ENCODE data around the gene KLHL13.

DNA sequence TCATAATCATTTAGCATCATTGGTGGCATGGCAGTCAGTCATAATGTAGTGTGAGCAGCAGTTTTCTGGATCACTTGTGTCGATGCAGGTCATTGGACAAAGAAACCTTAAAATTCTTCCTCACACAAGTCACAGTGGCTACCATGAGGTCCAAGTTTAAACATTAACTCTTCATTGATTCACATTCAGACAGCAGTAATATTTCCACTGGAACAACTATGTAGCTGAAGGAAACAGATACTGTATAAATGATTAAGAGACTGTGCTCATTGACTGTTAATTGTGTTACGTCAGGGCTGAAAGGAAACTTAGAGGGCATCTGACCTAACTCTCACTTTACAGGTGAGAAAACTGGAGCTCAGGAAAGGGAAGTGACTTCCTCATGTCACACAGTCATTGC, 261.8 kb downstream of the KLHL13 start:
- TF ChIP-seq, protein P1, sequence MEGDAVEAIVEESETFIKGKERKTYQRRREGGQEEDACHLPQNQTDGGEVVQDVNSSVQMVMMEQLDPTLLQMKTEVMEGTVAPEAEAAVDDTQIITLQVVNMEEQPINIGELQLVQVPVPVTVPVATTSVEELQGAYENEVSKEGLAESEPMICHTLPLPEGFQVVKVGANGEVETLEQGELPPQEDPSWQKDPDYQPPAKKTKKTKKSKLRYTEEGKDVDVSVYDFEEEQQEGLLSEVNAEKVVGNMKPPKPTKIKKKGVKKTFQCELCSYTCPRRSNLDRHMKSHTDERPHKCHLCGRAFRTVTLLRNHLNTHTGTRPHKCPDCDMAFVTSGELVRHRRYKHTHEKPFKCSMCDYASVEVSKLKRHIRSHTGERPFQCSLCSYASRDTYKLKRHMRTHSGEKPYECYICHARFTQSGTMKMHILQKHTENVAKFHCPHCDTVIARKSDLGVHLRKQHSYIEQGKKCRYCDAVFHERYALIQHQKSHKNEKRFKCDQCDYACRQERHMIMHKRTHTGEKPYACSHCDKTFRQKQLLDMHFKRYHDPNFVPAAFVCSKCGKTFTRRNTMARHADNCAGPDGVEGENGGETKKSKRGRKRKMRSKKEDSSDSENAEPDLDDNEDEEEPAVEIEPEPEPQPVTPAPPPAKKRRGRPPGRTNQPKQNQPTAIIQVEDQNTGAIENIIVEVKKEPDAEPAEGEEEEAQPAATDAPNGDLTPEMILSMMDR (IDR thresholded peaks at IDR 0.05), result no peak
- no peak for TF ChIP-seq POLR2AphosphoS5 (IDR thresholded peaks at IDR 0.05)

Measured in prostate gland (tissue), 2 donors.